ENCODE measurements around the gene NR1D2.
A peak's percentile ranks its signal among the peaks of the same experiment; 100 is the strongest.
"Not testable (repeated sequence)": the region's sequence is repeated elsewhere in the genome, so short reads cannot be mapped to it uniquely, and the experiment has no call there.

The NR1D2 gene

GRCh38 chr3:23944861-23945662, at the start of gene NR1D2:
Gene NR1D2 (plus strand): TSS chr3:23945286. CDS start chr3:23945579, 293 bp downstream.
- peak; percentile 86 for DNase-seq

- DNase-seq = no peak
These were observed 44.3 kb upstream of the NR1D2 start for GRCh38 chr3:23900744-23901143.

GRCh38 chr3:23904545-23904944, 40.5 kb upstream of the NR1D2 start:
- DNase-seq = no peak

- DNase-seq = no peak
These were observed 35.7 kb upstream of the NR1D2 start for GRCh38 chr3:23909341-23909740.

GRCh38 chr3:23911397-23911796, 33.7 kb upstream of the NR1D2 start:
- DNase-seq = no peak

GRCh38 chr3:23912335-23912734, 32.8 kb upstream of the NR1D2 start:
- DNase-seq = not testable (repeated sequence)

GRCh38 chr3:23913182-23913581, 31.9 kb upstream of the NR1D2 start:
- DNase-seq = no peak

GRCh38 chr3:23913873-23914743, 31.0 kb upstream of the NR1D2 start:
- DNase-seq = no peak

GRCh38 chr3:23915537-23916108, 29.5 kb upstream of the NR1D2 start:
- DNase-seq = no peak

- no peak for DNase-seq
These were observed 28.8 kb upstream of the NR1D2 start for GRCh38 chr3:23916152-23916885.

- DNase-seq = peak; percentile 97
These were observed 28.0 kb upstream of the NR1D2 start, which contains the start of the genes NKIRAS1 and RPL15 for GRCh38 chr3:23916886-23917678. Gene NKIRAS1 (minus strand): TSS chr3:23916990. CDS start chr3:23910904, 6,086 bp downstream. Gene RPL15 (plus strand): TSS chr3:23917132. CDS start chr3:23917860, 728 bp downstream.

- not testable (repeated sequence) for DNase-seq
These were observed 27.3 kb upstream of the NR1D2 start for GRCh38 chr3:23917679-23918303.

- DNase-seq = not testable (repeated sequence)
These were observed 26.8 kb upstream of the NR1D2 start for GRCh38 chr3:23918331-23918730.

- no peak for DNase-seq
These were observed 25.5 kb upstream of the NR1D2 start for GRCh38 chr3:23919628-23920027.

- no peak for DNase-seq
These were observed 24.9 kb upstream of the NR1D2 start for GRCh38 chr3:23920151-23920655.

- no peak for DNase-seq
These were observed 24.0 kb upstream of the NR1D2 start for GRCh38 chr3:23921052-23921511.

- DNase-seq = no peak
These were observed 21.3 kb upstream of the NR1D2 start for GRCh38 chr3:23923786-23924185.

- no peak for DNase-seq
These were observed 18.8 kb upstream of the NR1D2 start for GRCh38 chr3:23926246-23926645.

GRCh38 chr3:23926736-23927135, 18.4 kb upstream of the NR1D2 start:
- DNase-seq = no peak

GRCh38 chr3:23928524-23928923, 16.6 kb upstream of the NR1D2 start:
- DNase-seq = no peak

GRCh38 chr3:23931597-23931996, 13.5 kb upstream of the NR1D2 start:
- no peak for DNase-seq
